Esophagus squamous epithelium (tissue), 5 donors: ENCODE data around the gene GOLGA6L10. TPM values are rescaled to one million over a fixed set of nuclear protein-coding genes. Genes with fewer than 3 reads are reported as not detected.
"Not testable (repeated sequence)": the region's sequence is repeated elsewhere in the genome, so short reads cannot be mapped to it uniquely, and the experiment has no call there.

Source experiments
- DNase-seq: peaks from one replicate; lab custom pipeline; 2025; lab: John Stamatoyannopoulos, UW
- H3K27ac ChIP-seq, 4 donors: fragments of 200-600 bp; sonication (generic); one replicate each; pipeline ENCODE4 v1.5.1; 2016 to 2019; ENCODE audit warnings: mild to moderate bottlenecking in 1 of 4
- H3K27me3 ChIP-seq, 4 donors: fragments of 200-600 bp; sonication (generic); 1 replicate in 3 of 4; 2 replicates in 1 of 4; pipeline versions ENCODE4 v1.5.1 to v1.6.0; 2017 to 2021; ENCODE audit warnings: antibody characterized with exemption in 1 of 4
- H3K36me3 ChIP-seq, 3 donors: fragments of 200-600 bp; sonication (generic); one replicate each; pipeline ENCODE4 v1.5.1; 2016 to 2019
- H3K4me1 ChIP-seq, 3 donors: fragments of 200-600 bp; sonication (generic); one replicate each; pipeline ENCODE4 v1.5.1; 2017 to 2019
- H3K4me3 ChIP-seq, 4 donors: fragments of 200-600 bp; sonication (generic); 1 replicate in 3 of 4; 2 replicates in 1 of 4; pipeline ENCODE4 v1.5.1; 2016 to 2019; ENCODE audit warnings: mild to moderate bottlenecking in 2 of 4, moderate library complexity in 1 of 4
- H3K9me3 ChIP-seq, 3 donors: fragments of 200-600 bp; sonication (generic); one replicate each; pipeline ENCODE4 v1.5.1; 2016 to 2019
- WGBS, 2 donors: methylation state at CpG; one replicate each; pipeline ENCODE4 v1.1.5; 2018; 5-methylcytosine and 5-hydroxymethylcytosine counted together
- intact Hi-C: fragments of 100-400 bp; cut with DNase I; formaldehyde crosslinking; loops from one replicate; pipeline ENCODE4 v1.15.0; 2022
- total RNA-seq, 4 donors: library from RNA; depleted of rRNA; stranded (reverse); fragments of >200 nt; gene quantifications; one replicate each; pipeline ENCODE4 v1.1.0, GENCODE V29; 2016
- donor health status: DM: yes; HTN: yes; CAD: no.

Gene GOLGA6L10
- total RNA-seq, 4 donors from 2014 or later: 1.3 to 10.9 (median 5.0) TPM

DNA sequence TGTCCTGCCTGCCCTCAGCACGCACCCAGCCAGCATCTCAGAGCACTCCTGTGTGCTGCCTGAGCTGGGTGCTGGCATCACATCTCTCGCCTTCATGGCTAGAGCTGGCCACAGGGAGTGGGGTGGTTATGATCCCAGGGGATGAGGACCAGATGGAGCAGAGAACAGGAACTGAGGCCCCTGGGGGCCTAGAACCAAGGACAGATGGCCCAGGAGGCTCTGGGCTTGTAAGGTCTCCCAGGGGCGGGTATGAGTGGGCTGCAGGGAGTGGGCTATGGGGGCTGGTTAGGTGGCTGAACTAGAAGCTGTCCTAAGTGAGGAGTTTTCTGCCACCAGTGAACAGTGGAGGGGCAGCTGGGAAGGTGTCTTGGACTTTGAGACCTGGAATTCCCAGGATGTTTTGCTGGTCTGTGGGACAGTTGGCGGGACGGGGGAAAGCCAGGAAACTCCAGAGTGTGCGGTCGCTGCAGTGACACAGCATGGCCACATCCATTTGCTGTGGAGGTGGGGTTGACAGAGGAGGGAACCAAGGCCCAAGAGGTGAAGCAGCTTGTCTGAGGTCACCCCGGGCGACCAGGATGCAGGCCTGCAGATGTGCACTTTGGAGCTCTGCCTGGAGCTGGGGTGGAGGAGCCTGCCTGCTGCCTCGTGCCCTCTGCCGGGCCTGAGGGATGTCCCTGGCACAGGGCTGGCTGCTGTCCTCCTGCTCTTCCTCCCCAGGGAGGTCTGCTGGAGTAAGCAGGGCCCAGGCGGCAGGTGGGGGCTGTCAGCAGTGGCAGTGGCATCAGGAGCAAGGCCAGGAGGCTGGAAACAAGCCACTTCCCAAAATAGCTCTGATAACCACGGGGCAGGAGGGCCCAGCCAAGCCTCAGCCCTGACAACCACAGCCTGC, 16.3 kb downstream of the GOLGA6L10 start:
- H3K4me3 ChIP-seq, H3K36me3 ChIP-seq, H3K9me3 ChIP-seq, H3K27me3 ChIP-seq, H3K27ac ChIP-seq, intact Hi-C loops, DNase-seq: not testable (repeated sequence)
- H3K4me1 ChIP-seq: peaks cover 0 to 12% (median 0%) of the 10 kb centered on the region in 3 donors
- WGBS, 2 donors: 88% methylated on average over 5 of the region's 13 CpGs; no CpG with 5 or more reads in 1 of the 2 donors

DNA sequence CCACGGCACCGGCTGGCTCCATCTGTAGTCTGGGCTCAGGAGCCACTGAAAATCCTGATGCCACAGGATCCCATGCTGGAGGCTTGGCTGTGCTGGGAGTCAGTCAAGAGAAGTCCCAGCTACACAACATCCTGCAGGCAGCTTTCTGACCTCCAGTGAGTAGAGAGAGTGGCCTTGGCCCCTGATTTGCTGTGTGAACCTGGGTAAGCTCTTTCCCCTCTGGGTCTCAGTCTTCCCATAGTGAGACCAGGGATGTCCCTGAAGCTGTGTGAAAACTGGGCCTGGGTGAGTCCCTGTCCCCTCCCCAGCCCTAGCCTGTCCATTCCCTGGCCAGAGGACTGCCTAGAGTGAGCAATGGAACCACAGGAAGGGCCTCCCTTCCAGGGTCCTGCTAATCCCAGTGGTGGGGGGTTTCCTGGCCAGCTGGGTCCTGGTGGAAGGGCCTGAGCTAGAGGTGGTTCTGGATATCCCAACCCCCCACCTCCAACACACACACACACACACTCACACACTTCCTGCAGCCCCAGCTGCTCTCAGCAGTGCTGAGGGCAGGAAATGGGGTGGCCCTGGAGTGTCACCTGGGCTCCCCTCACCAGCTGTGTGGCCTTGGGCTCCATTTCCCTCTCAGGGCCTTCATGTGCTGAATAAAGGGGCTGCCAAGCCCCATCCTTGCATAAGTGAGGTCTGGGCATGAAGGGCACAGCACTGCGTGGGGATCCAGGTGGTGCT, 17.5 kb downstream of the GOLGA6L10 start:
- DNase-seq, H3K27me3 ChIP-seq, H3K4me3 ChIP-seq, H3K9me3 ChIP-seq, H3K36me3 ChIP-seq, intact Hi-C loops, H3K27ac ChIP-seq: not testable (repeated sequence)
- no CpG with 5 or more reads among the region's 3 CpGs for WGBS, 2 donors
- peaks cover 0 to 11% (median 0%) of the 10 kb centered on the region in 3 donors for H3K4me1 ChIP-seq

DNA sequence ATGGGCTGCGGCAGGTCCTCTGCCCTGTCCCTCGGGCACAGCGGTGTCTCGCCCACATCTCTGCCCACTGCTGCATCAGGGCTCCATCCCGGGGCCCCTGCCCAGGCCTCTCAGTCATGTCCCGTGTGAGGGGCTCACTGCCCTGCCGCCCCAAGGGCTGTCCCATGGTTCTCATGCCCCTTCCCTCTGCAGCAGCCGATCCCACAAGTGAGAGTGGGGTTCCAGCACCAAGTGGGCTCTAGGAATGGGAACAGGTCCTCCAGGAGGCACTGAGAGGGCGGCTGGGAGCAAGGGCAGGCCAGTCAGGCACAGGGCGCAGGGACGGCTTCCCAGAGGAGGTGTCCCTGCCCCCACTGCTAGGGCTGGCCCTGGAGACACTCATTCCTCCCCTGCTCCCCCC, 18.4 kb downstream of the GOLGA6L10 start:
- DNase-seq, H3K36me3 ChIP-seq, intact Hi-C loops, H3K4me1 ChIP-seq, H3K9me3 ChIP-seq, H3K4me3 ChIP-seq, H3K27ac ChIP-seq, H3K27me3 ChIP-seq: not testable (repeated sequence)
- no CpG with 5 or more reads among the region's 11 CpGs for WGBS, 2 donors

DNA sequence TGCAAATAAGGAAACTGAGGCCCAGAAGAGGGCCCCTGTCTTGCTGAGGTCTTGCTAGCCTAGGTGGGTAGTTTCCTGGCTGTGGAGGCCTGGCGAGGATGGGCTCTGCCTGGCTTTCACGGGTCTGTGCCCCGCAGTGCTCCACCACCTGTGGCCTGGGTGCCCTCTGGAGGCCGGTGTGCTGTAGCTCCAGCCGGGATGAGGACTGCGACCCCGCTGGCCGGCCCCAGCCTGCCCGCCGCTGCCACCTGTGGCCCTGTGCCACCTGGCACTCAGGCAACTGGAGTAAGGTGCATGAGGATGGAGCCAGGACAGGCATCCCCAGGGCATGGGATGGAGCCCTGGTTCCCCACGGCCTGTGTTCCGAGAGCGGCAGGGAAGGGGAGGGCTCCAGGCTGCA, 20.2 kb downstream of the GOLGA6L10 start:
- no CpG with 5 or more reads among the region's 13 CpGs for WGBS, 2 donors
- H3K4me1 ChIP-seq, H3K27ac ChIP-seq, H3K4me3 ChIP-seq, intact Hi-C loops, H3K9me3 ChIP-seq, H3K36me3 ChIP-seq, DNase-seq, H3K27me3 ChIP-seq: not testable (repeated sequence)

DNA sequence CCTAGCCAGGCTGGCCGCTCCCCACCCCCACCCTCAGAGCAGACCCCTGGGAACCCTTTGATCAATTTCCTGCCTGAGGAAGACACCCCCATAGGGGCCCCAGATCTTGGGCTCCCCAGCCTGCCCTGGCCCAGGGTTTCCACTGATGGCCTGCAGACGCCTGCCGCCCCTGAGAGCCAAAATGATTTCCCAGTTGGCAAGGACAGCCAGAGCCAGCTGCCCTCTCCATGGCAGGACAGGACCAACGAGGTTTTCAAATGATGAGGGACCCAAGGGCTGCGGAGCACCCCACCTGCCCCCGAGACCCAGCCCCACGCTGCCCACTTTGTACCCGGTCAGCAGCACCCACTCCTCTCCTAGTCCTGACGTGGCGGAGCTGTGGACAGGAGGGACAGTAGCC, 21.9 kb downstream of the GOLGA6L10 start:
- H3K9me3 ChIP-seq, H3K27ac ChIP-seq, H3K36me3 ChIP-seq, DNase-seq, H3K4me3 ChIP-seq, H3K4me1 ChIP-seq, H3K27me3 ChIP-seq, intact Hi-C loops: not testable (repeated sequence)
- WGBS, 2 donors: no CpG with 5 or more reads among the region's 10 CpGs

DNA sequence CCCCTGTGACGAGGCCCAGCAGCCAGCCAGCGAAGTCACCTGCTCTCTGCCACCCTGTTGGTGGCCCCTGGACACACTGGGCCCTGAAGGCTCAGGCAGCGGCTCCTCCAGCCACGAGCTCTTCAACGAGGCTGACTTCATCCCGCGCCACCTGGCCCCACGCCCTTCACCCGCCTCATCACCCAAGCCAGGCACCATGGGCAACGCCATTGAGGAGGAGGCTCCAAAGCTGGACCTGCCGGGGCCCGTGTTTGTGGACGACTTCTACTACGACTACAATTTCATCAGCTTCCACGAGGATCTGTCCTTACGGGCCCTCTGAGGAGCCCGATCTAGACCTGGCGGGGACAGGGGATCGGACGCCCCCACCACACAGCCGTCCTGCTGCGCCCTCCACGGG, 22.4 kb downstream of the GOLGA6L10 start:
- H3K9me3 ChIP-seq, intact Hi-C loops: not testable (repeated sequence)

GRCh38 chr15:82325646-82326045, 23.6 kb downstream of the GOLGA6L10 start:
- no CpG with 5 or more reads among the region's 10 CpGs for WGBS, 2 donors
- H3K27ac ChIP-seq, DNase-seq, H3K36me3 ChIP-seq, H3K4me1 ChIP-seq, H3K27me3 ChIP-seq, intact Hi-C loops, H3K4me3 ChIP-seq, H3K9me3 ChIP-seq: not testable (repeated sequence)

More for the DNA sequence above, 22.4 kb downstream of the GOLGA6L10 start:
- H3K27ac ChIP-seq, H3K4me3 ChIP-seq, DNase-seq, H3K4me1 ChIP-seq, H3K36me3 ChIP-seq, H3K27me3 ChIP-seq: not testable (repeated sequence)
- WGBS, 2 donors: 75% methylated on average over 4 of the region's 23 CpGs; no CpG with 5 or more reads in 1 of the 2 donors

DNA sequence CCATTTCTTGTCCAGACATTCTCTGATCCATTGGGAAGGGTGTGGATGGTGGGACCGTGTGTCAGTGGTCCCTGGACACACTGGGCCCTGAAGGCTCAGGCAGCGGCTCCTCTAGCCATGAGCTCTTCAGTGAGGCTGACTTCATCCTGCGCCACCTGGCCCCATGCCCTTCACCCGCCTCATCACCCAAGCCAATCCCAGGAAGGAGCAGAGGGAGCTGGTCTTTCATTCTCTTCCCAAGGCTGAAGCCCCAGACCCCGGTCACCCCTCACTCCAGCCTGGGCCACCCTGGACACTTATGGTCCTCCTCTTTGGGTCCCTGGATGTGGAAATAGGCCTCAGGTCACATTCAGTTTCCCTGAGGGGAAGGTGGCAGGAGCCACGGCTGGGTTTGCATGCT, 24.4 kb downstream of the GOLGA6L10 start:
- 30 to 80% methylated on average over 1 to 4 of the region's 6 CpGs for WGBS, 2 donors
- H3K4me1 ChIP-seq, DNase-seq, H3K27ac ChIP-seq, H3K9me3 ChIP-seq, H3K36me3 ChIP-seq, H3K27me3 ChIP-seq, intact Hi-C loops, H3K4me3 ChIP-seq: not testable (repeated sequence)

DNA sequence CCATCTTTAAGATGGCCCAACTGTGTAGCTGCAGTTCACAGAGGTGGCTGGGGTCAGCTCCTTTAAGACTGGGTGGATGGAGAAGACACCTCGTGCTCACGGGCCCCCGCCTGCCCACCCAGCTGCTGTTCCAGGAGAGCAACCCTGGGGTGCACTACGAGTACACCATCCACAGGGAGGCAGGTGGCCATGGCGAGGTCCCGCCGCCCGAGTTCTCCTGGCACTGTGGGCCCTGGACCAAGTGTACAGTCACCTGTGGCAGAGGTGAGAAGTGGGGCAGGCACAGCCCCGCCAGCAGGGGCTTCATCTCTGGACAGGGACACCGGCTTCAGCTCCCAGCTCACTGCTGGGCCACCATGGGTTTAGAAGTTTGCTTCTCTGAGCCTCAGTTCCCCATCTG, 26.8 kb downstream of the GOLGA6L10 start:
- H3K9me3 ChIP-seq, DNase-seq: not testable (repeated sequence)

DNA sequence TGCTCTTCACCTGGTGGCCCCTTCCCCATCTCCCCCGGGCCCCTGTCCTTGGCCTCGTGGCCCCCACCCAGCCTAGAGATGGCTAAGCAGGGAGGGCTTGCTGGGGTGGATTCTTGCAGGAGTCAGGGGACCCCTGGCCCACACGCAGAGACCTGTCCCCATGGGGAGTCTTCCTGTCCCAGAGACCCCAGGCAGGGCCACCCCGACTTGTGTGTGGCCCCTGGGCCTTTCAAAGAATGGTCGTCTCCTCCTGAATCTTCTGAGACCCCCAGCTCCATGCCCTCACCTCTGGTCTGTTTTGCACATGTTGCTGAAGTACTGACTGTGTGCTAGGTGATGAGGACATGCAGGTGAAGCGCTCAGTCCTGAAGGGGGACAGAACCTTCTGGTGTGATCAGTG, 28.4 kb downstream of the GOLGA6L10 start:
- no CpG with 5 or more reads among the region's 6 CpGs for WGBS, 2 donors
- H3K4me1 ChIP-seq, H3K4me3 ChIP-seq, DNase-seq, intact Hi-C loops, H3K9me3 ChIP-seq, H3K27me3 ChIP-seq, H3K36me3 ChIP-seq, H3K27ac ChIP-seq: not testable (repeated sequence)

More for the DNA sequence above, 26.8 kb downstream of the GOLGA6L10 start:
- H3K27me3 ChIP-seq, H3K27ac ChIP-seq, H3K4me1 ChIP-seq, H3K4me3 ChIP-seq, intact Hi-C loops, H3K36me3 ChIP-seq: not testable (repeated sequence)
- WGBS, 2 donors: no CpG with 5 or more reads among the region's 10 CpGs

- H3K9me3 ChIP-seq, H3K4me1 ChIP-seq, H3K27ac ChIP-seq, H3K36me3 ChIP-seq, H3K4me3 ChIP-seq, H3K27me3 ChIP-seq, DNase-seq, intact Hi-C loops: not testable (repeated sequence)
- 93% methylated on average over 2 of the region's 19 CpGs; no CpG with 5 or more reads in 1 of the 2 donors for WGBS, 2 donors
Measured at GRCh38 chr15:82319522-82320278, 29.6 kb downstream of the GOLGA6L10 start.

DNA sequence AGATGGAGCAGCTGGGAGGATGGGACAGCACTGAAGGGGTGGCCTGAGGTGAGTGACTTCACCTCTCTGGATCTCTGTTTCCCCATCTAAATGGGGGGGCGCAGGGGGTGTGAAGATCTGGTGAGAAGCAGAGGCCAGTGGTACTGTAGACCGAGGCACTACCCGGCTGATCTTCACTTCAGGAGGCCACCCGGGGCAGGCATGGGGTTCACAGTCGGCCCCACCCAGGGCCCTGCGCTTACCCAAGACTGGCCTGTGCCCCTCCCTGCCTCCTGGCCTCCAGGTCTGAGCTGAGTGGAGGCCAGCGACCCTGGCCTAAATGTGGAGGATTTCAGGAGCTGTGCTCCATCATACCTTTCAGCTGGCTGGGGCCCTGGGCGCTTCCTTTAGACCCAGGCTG, 31.0 kb downstream of the GOLGA6L10 start:
- no CpG with 5 or more reads among the region's 8 CpGs for WGBS, 2 donors
- H3K4me1 ChIP-seq, H3K4me3 ChIP-seq, H3K9me3 ChIP-seq, H3K27ac ChIP-seq, H3K36me3 ChIP-seq, H3K27me3 ChIP-seq, intact Hi-C loops, DNase-seq: not testable (repeated sequence)
